ENCODE results near the gene APOL2. TPM values are rescaled to one million over a fixed set of nuclear protein-coding genes. Genes with fewer than 3 reads are reported as not detected.

APOL2 gene
- total RNA-seq, 1 donor from 2014 or later: 12.8 TPM

DNA sequence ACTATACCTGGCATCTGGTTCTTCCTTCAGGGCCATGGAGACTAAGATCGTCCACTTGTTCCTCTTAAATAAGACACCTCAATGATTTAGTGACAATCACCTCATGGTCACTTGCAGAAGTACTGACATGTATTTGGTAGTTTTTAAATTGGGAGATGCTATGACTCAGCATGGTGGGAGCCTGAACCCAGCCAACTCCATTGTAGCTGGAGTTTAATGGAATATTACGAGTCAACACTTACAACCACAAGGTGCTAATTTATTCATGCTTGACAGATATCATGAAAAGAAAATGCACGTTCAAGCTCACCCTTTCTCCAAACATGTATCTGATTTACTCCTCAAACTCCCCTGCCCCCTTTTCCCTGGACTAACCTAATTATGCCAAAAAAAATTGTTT, 62.2 kb downstream of the APOL2 start:
- H2AFZ ChIP-seq (replicated peaks): no peak overlapping the region

More for the DNA sequence above, 62.2 kb downstream of the APOL2 start:
- H3K27me3 ChIP-seq: no peaks in the 10 kb centered on the region
- Mint-ChIP-seq H3K4me1 (peaks cover 2% of the 10 kb centered on the region), H3K4me3 (no peak overlapping the region), H3K9me3 (no peaks in the 10 kb centered on the region), H3K27ac (no peak overlapping the region), H3K27me3 (ENCODE audit: insufficient read depth, low read depth) (peaks cover 6% of the 10 kb centered on the region), H3K36me3 (no peaks in the 10 kb centered on the region)
- no peak overlapping the region for H3K4me2 ChIP-seq
- no peak for DNase-seq (ENCODE audit: low spot score)
- H3K79me2 ChIP-seq (ENCODE audit: low read depth): no peaks in the 10 kb centered on the region
- H3F3A ChIP-seq (ENCODE audit: low read depth): no peaks in the 10 kb centered on the region
- no peaks in the 10 kb centered on the region for H3K36me3 ChIP-seq
- no peaks in the 10 kb centered on the region for H4K20me1 ChIP-seq (ENCODE audit: low read depth)
- no peaks in the 10 kb centered on the region for H3K4me1 ChIP-seq
- TF ChIP-seq EZH2phosphoT487 (IDR thresholded peaks at IDR 0.05) (no peak), CTCF (IDR thresholded peaks at IDR 0.05) (no peak), EZH2 (IDR thresholded peaks at IDR 0.05) (no peak)
- no peak overlapping the region for H3K4me3 ChIP-seq
- no peak overlapping the region for H3K27ac ChIP-seq
- no peak overlapping the region for H3K9ac ChIP-seq
- no peaks in the 10 kb centered on the region for H3K9me3 ChIP-seq (ENCODE audit: low read depth)

Small RNAs within 50 kb of the gene (microRNA-seq; reads per million reads assigned to microRNA genes)
- gene MIR6819: not detected

Small RNAs within 50 kb of the gene (small RNA-seq; reads per million reads assigned to genes)
- not detected for gene MIR6819

Other genes with a start within 250 kb of the APOL2 start
- gene RBFOX2, start 210.7 kb downstream of the APOL2 start, total RNA-seq (ENCODE audit: low replicate concordance): 163 and 206 TPM in 2 replicates
- not detected in 2 replicates for gene APOL3, start 78.8 kb downstream of the APOL2 start, total RNA-seq (ENCODE audit: low replicate concordance)
- 0.56 and 0.82 TPM in 2 replicates for gene APOL4, start 37.7 kb downstream of the APOL2 start, total RNA-seq (ENCODE audit: low replicate concordance)
- not detected in 2 replicates for gene APOL1, start 13.6 kb upstream of the APOL2 start, total RNA-seq (ENCODE audit: low replicate concordance)
- 77.2 and 189 TPM in 2 replicates for gene MYH9, start 148.4 kb upstream of the APOL2 start, total RNA-seq (ENCODE audit: low replicate concordance)
- 19.8 and 31.8 TPM in 2 replicates for gene TXN2, start 242.1 kb upstream of the APOL2 start, total RNA-seq (ENCODE audit: low replicate concordance)

All from neural progenitor cell (in vitro differentiated cells).